Central memory CD8-positive, alpha-beta T cell (primary cell): ENCODE data around the gene ACTR5.

ENCODE experiments used
- ATAC-seq: fragments of 150-1000 bp; cut with Tn5 transposase; replicated peaks from 2 replicates; pipeline ENCODE4 v1.10.0; 2022; ENCODE audit warnings: mild to moderate bottlenecking, moderate FRiP score, moderate number of reproducible peaks; ENCODE audit not compliant: poor library complexity, severe bottlenecking; ENCODE audit errors: extremely low read depth
- DNase-seq, 2 donors: peaks; one replicate each; pipeline ENCODE4 v3.0.0; 2021; ENCODE audit warnings: low spot score in 2 of 2
- H3K27ac Mint-ChIP-seq: one replicate; pipeline ENCODE4 v1.8.0; 2022; ENCODE audit warnings: low read depth, mild to moderate bottlenecking, moderate library complexity, mixed read lengths
- H3K27me3 Mint-ChIP-seq: one replicate; pipeline ENCODE4 v1.8.0; 2022; ENCODE audit warnings: mixed read lengths
- H3K36me3 Mint-ChIP-seq: one replicate; pipeline ENCODE4 v1.8.0; 2022; ENCODE audit warnings: mild to moderate bottlenecking, moderate library complexity, mixed read lengths; ENCODE audit not compliant: insufficient read depth
- H3K4me1 Mint-ChIP-seq: one replicate; pipeline ENCODE4 v1.8.0; 2022; ENCODE audit warnings: mixed read lengths
- H3K4me3 Mint-ChIP-seq: one replicate; pipeline ENCODE4 v1.8.0; 2022; ENCODE audit warnings: mild to moderate bottlenecking, moderate library complexity, mixed read lengths
- H3K9me3 Mint-ChIP-seq: one replicate; pipeline ENCODE4 v1.8.0; 2022; ENCODE audit warnings: mixed read lengths

Gene ACTR5

DNA sequence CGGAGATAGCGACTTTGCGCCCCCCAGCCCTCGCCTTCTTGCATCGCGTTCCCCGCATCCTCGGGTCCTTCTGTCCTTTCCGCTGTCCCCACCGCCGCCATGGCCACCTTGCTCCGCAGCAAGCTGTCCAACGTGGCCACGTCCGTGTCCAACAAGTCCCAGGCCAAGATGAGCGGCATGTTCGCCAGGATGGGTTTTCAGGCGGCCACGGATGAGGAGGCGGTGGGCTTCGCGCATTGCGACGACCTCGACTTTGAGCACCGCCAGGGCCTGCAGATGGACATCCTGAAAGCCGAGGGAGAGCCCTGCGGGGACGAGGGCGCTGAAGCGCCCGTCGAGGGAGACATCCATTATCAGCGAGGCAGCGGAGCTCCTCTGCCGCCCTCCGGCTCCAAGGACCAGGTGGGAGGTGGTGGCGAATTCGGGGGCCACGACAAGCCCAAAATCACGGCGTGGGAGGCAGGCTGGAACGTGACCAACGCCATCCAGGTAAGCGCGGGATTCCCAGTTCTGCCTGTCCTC lies 23.6 kb upstream of the ACTR5 start:
- peaks cover 97% of the 10 kb centered on the region for H3K27me3 Mint-ChIP-seq
- peaks cover 37% of the 10 kb centered on the region for H3K36me3 Mint-ChIP-seq
- ATAC-seq (no peak), DNase-seq (no peak)
- H3K27ac Mint-ChIP-seq = no peak overlapping the region
- peak overlapping the region; percentile 57 for H3K4me3 Mint-ChIP-seq
- H3K9me3 Mint-ChIP-seq = no peaks in the 10 kb centered on the region
- peaks cover 48% of the 10 kb centered on the region for H3K4me1 Mint-ChIP-seq

DNA sequence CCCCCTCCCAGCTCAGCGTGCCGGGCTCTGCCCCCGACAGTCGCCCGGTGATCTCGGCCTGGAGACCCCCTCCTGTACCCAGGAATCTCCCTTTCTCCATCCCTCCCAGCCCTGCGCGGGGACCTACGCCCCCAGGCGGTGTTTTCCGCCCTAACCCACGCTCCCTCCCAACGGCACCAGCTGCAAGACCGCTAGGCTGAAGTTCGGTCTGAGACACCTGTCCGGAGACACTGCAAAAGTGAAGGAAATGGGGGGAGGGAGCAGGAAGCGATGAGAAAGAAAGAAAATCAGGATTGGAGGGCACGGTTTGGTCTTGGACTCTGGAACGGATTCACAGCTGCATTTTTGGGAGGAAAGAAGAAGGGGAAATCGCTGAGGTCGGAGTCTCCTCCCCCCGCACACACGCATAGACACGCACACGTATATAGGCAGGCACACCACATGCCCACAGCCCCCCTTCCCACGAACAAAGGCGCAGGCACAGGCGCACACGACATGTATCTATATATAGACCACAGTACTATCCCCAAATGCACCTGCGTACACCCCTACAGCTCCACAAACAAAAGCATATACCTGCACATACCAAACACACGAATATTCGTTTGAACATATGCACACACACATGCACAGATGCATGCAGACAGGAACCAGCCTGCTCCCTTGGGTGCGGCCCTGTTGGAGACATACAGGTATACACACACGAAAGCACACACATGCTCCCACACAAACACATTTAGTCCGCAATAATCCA lies 22.9 kb upstream of the ACTR5 start:
- no peak for ATAC-seq
- no peak for DNase-seq
- H3K9me3 Mint-ChIP-seq = no peaks in the 10 kb centered on the region
- no peak overlapping the region for H3K27ac Mint-ChIP-seq
- H3K4me3 Mint-ChIP-seq = peak overlapping the region; percentile 57
- peaks cover 39% of the 10 kb centered on the region for H3K36me3 Mint-ChIP-seq
- H3K4me1 Mint-ChIP-seq = peaks cover 54% of the 10 kb centered on the region
- peaks cover 97% of the 10 kb centered on the region for H3K27me3 Mint-ChIP-seq

DNA sequence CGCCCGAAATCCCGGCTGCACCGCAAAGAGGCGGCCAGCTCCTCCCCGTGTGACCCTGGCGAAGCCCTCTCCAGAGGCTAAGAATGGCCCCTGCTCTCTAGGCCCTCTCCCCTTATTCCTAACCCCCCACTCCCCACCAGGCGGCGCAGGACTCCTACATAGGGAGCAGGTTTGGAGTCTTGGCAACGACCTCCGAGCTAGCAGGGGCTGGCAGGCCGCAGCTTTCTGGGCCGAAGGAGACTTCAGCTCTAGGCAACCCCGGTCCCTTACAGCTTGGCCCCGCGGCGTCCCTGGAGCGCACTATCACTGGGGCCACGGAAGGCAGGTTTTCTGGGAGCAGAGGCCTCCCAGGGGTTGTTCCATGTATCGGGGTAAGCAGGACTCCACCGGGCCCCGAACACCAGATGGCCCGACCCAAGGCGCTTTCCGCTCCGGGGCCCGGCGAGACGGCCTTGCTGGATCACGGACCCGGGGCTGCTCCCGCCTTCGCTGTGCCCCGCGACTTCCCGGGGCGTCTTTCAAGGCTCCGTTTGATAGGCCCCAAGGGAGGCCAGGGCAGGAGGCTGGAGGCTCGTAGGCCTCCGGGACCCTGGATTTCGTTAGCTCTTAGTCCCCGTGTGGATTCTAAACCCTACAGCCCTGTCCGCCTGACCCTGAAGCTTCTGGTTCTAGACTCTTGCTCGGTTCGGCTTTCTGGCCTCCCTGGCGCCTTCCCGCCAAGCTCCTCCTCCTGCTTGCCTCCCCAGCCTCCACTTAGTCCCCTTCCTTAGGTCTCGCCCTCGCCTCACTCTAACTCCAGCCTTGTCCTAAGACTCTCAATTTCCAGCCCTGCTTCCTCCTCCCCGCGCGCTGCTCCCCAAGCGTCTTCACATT lies 22.1 kb upstream of the ACTR5 start:
- H3K27ac Mint-ChIP-seq = peak overlapping the region; percentile 45
- ATAC-seq = no peak

DNA sequence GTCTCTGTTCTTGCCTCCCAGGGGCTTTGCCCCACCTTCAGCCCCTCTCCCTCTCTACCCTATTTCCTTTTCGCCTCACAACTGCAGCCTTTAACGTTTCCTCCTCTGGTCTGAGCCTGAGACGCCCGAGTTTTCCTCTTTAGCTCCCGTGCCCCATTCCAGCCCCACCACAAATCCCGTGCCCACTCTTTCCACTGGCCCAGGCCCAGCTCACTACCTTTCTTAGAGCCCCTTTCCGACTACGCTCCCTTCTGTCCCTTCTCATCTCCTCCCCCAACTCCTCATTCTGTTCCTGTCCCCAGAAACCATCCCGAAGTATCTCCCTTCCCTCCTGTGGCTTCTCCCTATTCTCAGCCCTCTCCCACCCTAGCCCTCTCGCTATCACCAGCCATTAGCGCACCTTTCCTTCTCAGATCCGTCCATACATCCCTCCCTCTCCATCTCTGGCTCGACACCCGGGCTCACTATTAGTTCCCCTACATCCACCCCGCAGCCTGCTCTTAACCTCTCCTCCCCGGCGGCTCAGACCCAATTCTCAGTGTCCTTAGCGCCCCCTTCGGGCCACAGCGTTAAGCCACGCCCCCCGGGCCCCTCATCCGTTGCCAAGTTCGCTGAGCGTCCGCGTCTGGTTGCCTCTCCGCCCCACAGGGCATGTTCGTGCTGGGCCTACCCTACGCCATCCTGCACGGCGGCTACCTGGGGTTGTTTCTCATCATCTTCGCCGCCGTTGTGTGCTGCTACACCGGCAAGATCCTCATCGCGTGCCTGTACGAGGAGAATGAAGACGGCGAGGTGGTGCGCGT lies 21.3 kb upstream of the ACTR5 start:
- ATAC-seq (no peak), DNase-seq (peak; percentile 42 to 50)
- Mint-ChIP-seq H3K4me3 (peak overlapping the region; percentile 31), H3K27ac (peak overlapping the region; percentile 45), H3K4me1 (peaks cover 63% of the 10 kb centered on the region), H3K27me3 (peaks cover 97% of the 10 kb centered on the region), H3K9me3 (no peaks in the 10 kb centered on the region), H3K36me3 (peaks cover 48% of the 10 kb centered on the region)

More for the DNA sequence above, 22.1 kb upstream of the ACTR5 start:
- peak overlapping the region; percentile 57 for H3K4me3 Mint-ChIP-seq
- no peaks in the 10 kb centered on the region for H3K9me3 Mint-ChIP-seq
- no peak for DNase-seq
- peaks cover 97% of the 10 kb centered on the region for H3K27me3 Mint-ChIP-seq
- peaks cover 63% of the 10 kb centered on the region for H3K4me1 Mint-ChIP-seq
- peaks cover 47% of the 10 kb centered on the region for H3K36me3 Mint-ChIP-seq

DNA sequence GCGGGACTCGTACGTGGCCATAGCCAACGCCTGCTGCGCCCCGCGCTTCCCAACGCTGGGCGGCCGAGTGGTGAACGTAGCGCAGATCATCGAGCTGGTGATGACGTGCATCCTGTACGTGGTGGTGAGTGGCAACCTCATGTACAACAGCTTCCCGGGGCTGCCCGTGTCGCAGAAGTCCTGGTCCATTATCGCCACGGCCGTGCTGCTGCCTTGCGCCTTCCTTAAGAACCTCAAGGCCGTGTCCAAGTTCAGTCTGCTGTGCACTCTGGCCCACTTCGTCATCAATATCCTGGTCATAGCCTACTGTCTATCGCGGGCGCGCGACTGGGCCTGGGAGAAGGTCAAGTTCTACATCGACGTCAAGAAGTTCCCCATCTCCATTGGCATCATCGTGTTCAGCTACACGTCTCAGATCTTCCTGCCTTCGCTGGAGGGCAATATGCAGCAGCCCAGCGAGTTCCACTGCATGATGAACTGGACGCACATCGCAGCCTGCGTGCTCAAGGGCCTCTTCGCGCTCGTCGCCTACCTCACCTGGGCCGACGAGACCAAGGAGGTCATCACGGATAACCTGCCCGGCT lies 20.6 kb upstream of the ACTR5 start:
- H3K36me3 Mint-ChIP-seq = peaks cover 43% of the 10 kb centered on the region
- DNase-seq = no peak
- H3K4me1 Mint-ChIP-seq = peaks cover 57% of the 10 kb centered on the region
- no peak for ATAC-seq
- H3K9me3 Mint-ChIP-seq = no peaks in the 10 kb centered on the region
- H3K4me3 Mint-ChIP-seq = peak overlapping the region; percentile 31
- H3K27ac Mint-ChIP-seq = peak overlapping the region; percentile 45
- H3K27me3 Mint-ChIP-seq = peaks cover 97% of the 10 kb centered on the region

DNA sequence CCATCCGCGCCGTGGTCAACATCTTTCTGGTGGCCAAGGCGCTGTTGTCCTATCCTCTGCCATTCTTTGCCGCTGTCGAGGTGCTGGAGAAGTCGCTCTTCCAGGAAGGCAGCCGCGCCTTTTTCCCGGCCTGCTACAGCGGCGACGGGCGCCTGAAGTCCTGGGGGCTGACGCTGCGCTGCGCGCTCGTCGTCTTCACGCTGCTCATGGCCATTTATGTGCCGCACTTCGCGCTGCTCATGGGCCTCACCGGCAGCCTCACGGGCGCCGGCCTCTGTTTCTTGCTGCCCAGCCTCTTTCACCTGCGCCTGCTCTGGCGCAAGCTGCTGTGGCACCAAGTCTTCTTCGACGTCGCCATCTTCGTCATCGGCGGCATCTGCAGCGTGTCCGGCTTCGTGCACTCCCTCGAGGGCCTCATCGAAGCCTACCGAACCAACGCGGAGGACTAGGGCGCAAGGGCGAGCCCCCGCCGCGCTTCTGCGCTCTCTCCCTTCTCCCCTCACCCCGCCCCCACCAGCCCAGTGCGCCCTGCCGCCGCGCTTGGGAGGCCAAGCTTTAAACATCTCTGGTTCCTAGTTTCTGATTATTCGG lies 20.0 kb upstream of the ACTR5 start:
- no peaks in the 10 kb centered on the region for H3K9me3 Mint-ChIP-seq
- H3K27ac Mint-ChIP-seq = no peak overlapping the region
- H3K27me3 Mint-ChIP-seq = peaks cover 97% of the 10 kb centered on the region
- peaks cover 41% of the 10 kb centered on the region for H3K36me3 Mint-ChIP-seq
- H3K4me1 Mint-ChIP-seq = peaks cover 57% of the 10 kb centered on the region
- ATAC-seq (no peak), DNase-seq (no peak)
- peak overlapping the region; percentile 31 for H3K4me3 Mint-ChIP-seq

DNA sequence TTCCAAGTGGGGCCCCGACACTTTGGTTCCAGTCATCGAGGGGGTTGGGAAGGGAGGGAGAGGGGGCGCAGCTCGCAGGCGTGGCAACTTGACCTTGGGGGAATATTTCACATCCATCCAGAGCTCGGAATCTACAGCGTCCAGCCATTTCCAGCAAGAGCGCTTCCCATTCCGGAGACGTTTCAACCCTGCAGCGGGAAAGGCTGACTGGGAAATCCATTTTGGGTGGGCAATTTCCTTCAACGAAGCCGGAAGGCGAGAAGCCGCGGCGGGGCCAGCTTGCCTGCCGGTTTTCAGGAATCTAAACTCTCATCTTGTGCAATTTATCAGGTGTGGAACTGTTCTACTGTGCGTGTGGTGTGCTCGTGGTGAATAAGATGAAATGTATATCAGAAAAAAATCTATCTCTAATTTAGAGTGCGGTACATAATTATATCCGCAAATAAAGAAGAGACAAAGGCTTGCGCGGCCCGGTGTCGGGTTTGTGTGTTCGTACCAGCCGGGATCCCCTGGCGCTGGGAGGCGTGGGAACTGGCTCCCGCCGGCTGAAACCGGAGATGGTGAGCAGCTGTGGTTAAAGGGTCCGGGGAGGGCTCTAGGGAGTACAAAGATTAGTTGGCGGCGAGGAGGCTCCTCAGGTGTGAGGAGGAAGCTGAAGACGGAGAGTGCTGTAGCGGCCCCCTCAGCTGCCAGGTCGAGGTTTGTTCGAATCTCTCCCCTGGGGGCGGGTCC lies 19.2 kb upstream of the ACTR5 start:
- peaks cover 57% of the 10 kb centered on the region for H3K4me1 Mint-ChIP-seq
- peak overlapping the region; percentile 66 for H3K4me3 Mint-ChIP-seq

DNA sequence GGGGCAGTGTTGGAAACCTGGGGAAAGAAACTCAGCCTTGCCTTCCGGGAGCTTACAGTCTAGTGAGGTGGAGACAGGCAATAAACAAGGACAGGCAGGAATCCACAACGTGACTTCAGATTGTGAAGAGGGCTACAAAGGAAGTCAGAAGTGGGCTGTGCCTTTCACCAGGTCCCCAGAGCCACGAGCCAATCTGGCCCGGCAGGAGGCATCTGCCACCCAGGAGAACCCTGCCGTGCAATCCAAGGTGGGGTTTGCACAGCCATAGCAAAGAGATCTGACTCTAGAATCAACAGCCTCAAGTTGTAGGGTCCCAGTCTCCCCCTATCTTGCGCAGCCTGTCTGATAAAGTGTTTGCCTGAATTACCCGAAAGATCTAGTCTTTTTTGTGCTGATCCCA lies 18.5 kb upstream of the ACTR5 start:
- Mint-ChIP-seq H3K4me3 (peak overlapping the region; percentile 66), H3K9me3 (no peaks in the 10 kb centered on the region), H3K36me3 (peaks cover 41% of the 10 kb centered on the region), H3K4me1 (peaks cover 57% of the 10 kb centered on the region), H3K27ac (peak overlapping the region; percentile 45), H3K27me3 (peaks cover 100% of the 10 kb centered on the region)
- DNase-seq = no peak
- ATAC-seq = no peak

More for the DNA sequence above, 19.2 kb upstream of the ACTR5 start:
- Mint-ChIP-seq H3K36me3 (peaks cover 41% of the 10 kb centered on the region), H3K9me3 (no peaks in the 10 kb centered on the region), H3K27ac (peak overlapping the region; percentile 88), H3K27me3 (peaks cover 100% of the 10 kb centered on the region)
- no peak for DNase-seq
- ATAC-seq = no peak

DNA sequence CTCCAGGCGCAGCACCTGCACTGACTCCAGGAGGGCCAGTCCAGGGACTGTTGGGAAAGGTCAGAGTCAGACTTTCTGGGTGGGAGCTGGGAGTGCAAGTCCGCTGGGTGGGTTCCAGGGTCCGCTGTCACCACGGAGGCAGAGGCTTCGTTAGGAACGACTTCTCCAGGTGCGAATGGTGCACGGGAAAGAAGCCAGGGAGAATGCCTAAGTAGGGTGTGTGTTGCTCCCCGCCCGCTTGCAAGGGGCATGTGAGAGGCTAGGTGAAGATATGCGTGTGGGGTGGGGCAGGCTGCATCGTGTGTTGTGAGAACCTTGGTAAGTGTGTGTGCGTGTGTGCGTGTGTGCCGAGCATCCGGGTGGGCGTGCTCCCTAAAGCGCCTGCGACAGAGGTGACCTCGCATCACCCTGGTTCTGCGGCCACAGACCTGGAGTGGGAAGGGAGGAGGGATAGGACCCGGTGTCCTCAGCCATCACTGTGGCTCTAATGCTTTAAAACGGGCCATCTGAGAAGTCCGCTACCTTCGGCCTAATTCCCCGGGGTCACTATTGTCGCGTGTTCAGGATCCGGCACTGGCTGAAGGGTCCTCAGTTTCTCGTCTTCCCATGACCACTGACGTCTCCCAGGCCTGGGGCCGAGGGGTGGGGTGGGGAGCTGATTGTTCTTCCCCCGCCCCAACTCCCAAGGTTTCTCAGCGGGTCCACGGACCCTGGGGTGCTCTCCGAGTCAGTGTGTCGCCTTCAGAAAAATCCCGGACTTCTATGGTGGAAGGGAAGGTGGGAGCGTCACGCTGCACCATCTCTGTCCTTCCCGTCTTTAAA lies 17.9 kb upstream of the ACTR5 start:
- Mint-ChIP-seq H3K27ac (peak overlapping the region; percentile 45), H3K4me3 (peak overlapping the region; percentile 66), H3K27me3 (peaks cover 100% of the 10 kb centered on the region), H3K9me3 (no peaks in the 10 kb centered on the region), H3K36me3 (peaks cover 41% of the 10 kb centered on the region), H3K4me1 (peaks cover 53% of the 10 kb centered on the region)
- ATAC-seq (no peak), DNase-seq (no peak)

DNA sequence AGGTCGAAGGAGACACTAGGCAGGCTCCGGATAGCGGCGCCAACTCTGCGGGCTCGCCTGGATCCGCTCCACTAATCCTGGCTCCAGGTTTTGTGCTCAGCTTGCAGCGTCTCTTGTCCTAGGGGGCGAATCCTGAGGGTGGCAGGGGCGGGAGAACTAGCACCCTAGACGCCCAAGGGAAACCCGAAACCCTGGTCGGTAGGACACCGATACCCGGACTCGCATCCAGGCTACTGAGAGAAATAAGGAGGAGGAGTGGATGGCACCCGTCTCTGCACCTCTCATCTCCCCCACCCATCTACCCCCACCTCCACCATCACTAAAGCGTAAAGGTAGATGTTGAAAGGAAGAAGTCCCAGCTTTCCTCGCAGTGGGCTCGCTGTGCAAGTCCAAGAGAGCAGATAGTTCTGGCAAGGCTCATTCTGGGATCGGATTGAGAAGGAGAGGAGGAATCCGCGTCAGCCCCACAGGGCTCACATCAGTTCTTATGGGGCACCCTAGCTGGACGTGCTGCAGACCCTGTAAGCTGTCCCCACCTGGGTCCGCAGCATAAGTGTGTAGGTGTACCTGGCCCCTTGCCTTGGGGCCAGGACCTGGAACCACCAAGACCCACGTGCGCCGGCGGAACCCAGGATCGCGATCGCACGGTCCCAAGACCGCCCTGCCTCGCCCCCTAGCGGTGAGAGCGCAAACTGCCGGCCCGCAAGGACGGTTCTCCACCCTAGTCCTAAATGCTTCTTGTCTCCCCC lies 17.1 kb upstream of the ACTR5 start:
- peak; percentile 54 to 67 for DNase-seq
- H3K4me1 Mint-ChIP-seq = peaks cover 46% of the 10 kb centered on the region
- peaks cover 100% of the 10 kb centered on the region for H3K27me3 Mint-ChIP-seq
- ATAC-seq = peak; percentile 71
- no peaks in the 10 kb centered on the region for H3K9me3 Mint-ChIP-seq
- peaks cover 40% of the 10 kb centered on the region for H3K36me3 Mint-ChIP-seq
- H3K27ac Mint-ChIP-seq = no peak overlapping the region
- peak overlapping the region; percentile 66 for H3K4me3 Mint-ChIP-seq
